ENCODE measurements around the gene OR5K2.

OR5K2 gene

DNA sequence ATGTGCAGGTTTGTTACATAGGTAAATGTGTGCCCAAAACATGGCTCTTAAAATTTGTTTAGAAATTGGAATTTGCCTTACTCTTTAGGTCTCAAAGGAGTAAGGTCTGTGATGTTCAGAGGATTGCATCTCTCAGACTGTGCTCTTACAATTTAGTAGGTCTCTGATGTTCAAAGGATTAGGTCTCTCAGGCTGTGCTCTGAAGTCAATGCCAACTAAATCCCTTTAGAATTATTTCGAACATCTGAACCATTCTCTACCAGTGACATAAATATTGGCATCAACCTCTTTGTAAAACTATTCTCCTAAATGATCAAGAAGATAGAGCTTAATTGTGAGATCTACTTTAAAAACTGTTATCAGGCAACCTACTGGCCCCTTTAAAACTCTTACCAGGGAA is 34.6 kb upstream of the OR5K2 start, which contains the start of gene OR5K1:
OR5K1 (plus strand) TSS at position 301 of the 400 bp plus-strand sequence. CDS start 6,376 bp downstream, outside the sequence.
- no peaks in the 10 kb centered on the region for H3K27me3 ChIP-seq (replicated peaks in 2 of 5; ENCODE audit: control insufficient read depth in 4 of 5, insufficient read depth in 5 of 5, low read length in 4 of 5)
- no peak within 1 kb of the TSS for H3K4me3 ChIP-seq (ENCODE audit: control insufficient read depth in 1 of 7, extremely low read depth in 1 of 7, insufficient read depth in 4 of 7, low read depth in 2 of 7, low read length in 6 of 7)
- no peaks in the 10 kb centered on the region for H3K9me3 ChIP-seq (ENCODE audit: control extremely low read depth in 1 of 5, control insufficient read depth in 4 of 5, insufficient read depth in 2 of 5, low read depth in 1 of 5, low read length in 4 of 5)
- no peak for DNase-seq
- ChIA-PET POLR2A (no interaction called here), CTCF (no interaction called here)
- no CpG with 5 or more reads among the region's 1 CpG for WGBS (ENCODE audit: insufficient coverage)
- H3K27ac ChIP-seq (ENCODE audit: insufficient read depth in 1 of 2, low read depth in 1 of 2, low read length in 2 of 2, poor library complexity in 1 of 2, severe bottlenecking in 2 of 2) = no peak within 1 kb of the TSS
- H3K36me3 ChIP-seq (ENCODE audit: control insufficient read depth in 4 of 4, insufficient read depth in 4 of 4, low read length in 3 of 4) = no peaks in the 10 kb centered on the region
- H3K4me1 ChIP-seq (ENCODE audit: control extremely low read depth in 1 of 4, control insufficient read depth in 4 of 4, insufficient read depth in 4 of 4, low read length in 3 of 4) = no peaks in the 10 kb centered on the region

DNA sequence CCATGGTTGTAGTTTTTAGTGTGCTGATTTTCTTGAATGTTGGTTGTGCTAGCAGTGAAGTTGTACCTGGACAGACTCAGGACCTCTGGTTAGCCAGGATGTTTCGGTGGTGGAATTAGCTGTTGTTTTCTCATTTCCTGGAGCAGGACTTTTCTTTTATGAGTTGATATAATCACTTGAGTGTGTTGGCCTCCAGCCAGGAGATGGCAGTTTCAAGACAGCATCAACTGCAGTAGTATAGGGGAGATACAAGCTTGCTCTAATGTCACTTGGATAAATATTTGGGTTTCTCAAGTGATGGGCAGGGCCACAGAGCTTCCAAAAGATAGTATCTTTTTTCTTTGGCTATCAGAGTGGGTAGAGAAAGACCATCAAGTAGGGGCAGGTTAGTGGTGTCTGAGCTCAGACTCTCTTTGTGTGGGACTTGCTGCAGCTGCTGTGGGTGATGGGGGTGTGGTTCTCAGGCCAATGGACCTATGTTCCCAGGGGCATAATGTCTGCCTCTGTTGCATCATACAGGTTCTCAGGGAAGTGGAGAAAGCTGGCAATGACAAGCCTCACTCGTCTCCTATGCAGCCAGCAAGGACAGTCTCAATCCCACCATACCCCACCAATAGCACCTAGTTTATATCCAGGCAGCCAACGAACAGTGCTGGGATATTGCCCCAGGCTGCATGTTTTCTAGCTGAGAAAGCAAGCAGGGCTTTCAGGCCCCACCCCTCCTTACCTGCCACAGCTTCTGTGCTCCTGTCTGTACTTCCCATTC is 14.6 kb upstream of the OR5K2 start:
- POLR2A ChIA-PET = no interaction called here
- CTCF ChIA-PET = no interaction called here
- Histone ChIP-seq H3K27me3 (replicated peaks in 2 of 5; ENCODE audit: control insufficient read depth in 4 of 5, insufficient read depth in 5 of 5, low read length in 4 of 5) (no peaks in the 10 kb centered on the region), H3K4me1 (ENCODE audit: control extremely low read depth in 1 of 4, control insufficient read depth in 4 of 4, insufficient read depth in 4 of 4, low read length in 3 of 4) (no peaks in the 10 kb centered on the region), H3K36me3 (ENCODE audit: control insufficient read depth in 4 of 4, insufficient read depth in 4 of 4, low read length in 3 of 4) (no peaks in the 10 kb centered on the region), H3K4me3 (ENCODE audit: control insufficient read depth in 1 of 7, extremely low read depth in 1 of 7, insufficient read depth in 4 of 7, low read depth in 2 of 7, low read length in 6 of 7) (no peak overlapping the region), H3K9me3 (ENCODE audit: control extremely low read depth in 1 of 5, control insufficient read depth in 4 of 5, insufficient read depth in 2 of 5, low read depth in 1 of 5, low read length in 4 of 5) (peaks cover 0 to 13% (median 5%) of the 10 kb centered on the region in 5 experiments), H3K27ac (ENCODE audit: insufficient read depth in 1 of 2, low read depth in 1 of 2, low read length in 2 of 2, poor library complexity in 1 of 2, severe bottlenecking in 2 of 2) (no peak overlapping the region)
- no peak for DNase-seq
- 79% methylated on average over 2 of the region's 3 CpGs for WGBS (ENCODE audit: insufficient coverage)

DNA sequence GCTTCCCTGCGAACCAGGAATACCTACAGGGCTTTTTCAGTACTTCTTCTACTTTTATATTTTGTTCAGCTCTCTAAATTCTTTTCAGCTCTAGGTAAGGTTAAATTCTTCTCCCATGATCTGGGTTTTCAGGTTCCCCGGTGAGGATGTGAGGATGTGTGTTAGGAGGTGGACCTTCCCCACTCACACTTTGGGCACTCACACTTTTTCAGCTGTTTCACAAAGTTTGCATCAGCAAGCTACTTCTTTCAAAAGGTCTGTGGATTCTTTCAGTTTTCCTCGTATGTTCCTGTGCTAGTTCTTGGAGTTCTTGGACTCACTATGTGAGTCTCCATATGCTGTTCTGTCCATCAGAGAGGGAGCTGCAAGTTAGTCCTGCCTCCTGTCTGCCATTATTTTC is 13.9 kb upstream of the OR5K2 start:
- Histone ChIP-seq H3K27ac (ENCODE audit: insufficient read depth in 1 of 2, low read depth in 1 of 2, low read length in 2 of 2, poor library complexity in 1 of 2, severe bottlenecking in 2 of 2) (no peak overlapping the region), H3K27me3 (replicated peaks in 2 of 5; ENCODE audit: control insufficient read depth in 4 of 5, insufficient read depth in 5 of 5, low read length in 4 of 5) (no peaks in the 10 kb centered on the region), H3K9me3 (ENCODE audit: control extremely low read depth in 1 of 5, control insufficient read depth in 4 of 5, insufficient read depth in 2 of 5, low read depth in 1 of 5, low read length in 4 of 5) (peaks cover 0 to 13% (median 3%) of the 10 kb centered on the region in 5 experiments), H3K4me3 (ENCODE audit: control insufficient read depth in 1 of 7, extremely low read depth in 1 of 7, insufficient read depth in 4 of 7, low read depth in 2 of 7, low read length in 6 of 7) (no peak overlapping the region), H3K36me3 (ENCODE audit: control insufficient read depth in 4 of 4, insufficient read depth in 4 of 4, low read length in 3 of 4) (no peaks in the 10 kb centered on the region), H3K4me1 (ENCODE audit: control extremely low read depth in 1 of 4, control insufficient read depth in 4 of 4, insufficient read depth in 4 of 4, low read length in 3 of 4) (no peaks in the 10 kb centered on the region)
- POLR2A ChIA-PET = no interaction called here
- WGBS (ENCODE audit: insufficient coverage) = 100% methylated on average over 1 of the region's 3 CpGs
- CTCF ChIA-PET = no interaction called here
- DNase-seq = no peak

- Histone ChIP-seq H3K9me3 (ENCODE audit: control extremely low read depth in 1 of 5, control insufficient read depth in 4 of 5, insufficient read depth in 2 of 5, low read depth in 1 of 5, low read length in 4 of 5) (no peaks in the 10 kb centered on the region), H3K27me3 (replicated peaks in 2 of 5; ENCODE audit: control insufficient read depth in 4 of 5, insufficient read depth in 5 of 5, low read length in 4 of 5) (no peaks in the 10 kb centered on the region), H3K4me1 (ENCODE audit: control extremely low read depth in 1 of 4, control insufficient read depth in 4 of 4, insufficient read depth in 4 of 4, low read length in 3 of 4) (no peaks in the 10 kb centered on the region), H3K4me3 (ENCODE audit: control insufficient read depth in 1 of 7, extremely low read depth in 1 of 7, insufficient read depth in 4 of 7, low read depth in 2 of 7, low read length in 6 of 7) (no peak overlapping the region), H3K27ac (ENCODE audit: insufficient read depth in 1 of 2, low read depth in 1 of 2, low read length in 2 of 2, poor library complexity in 1 of 2, severe bottlenecking in 2 of 2) (no peak overlapping the region), H3K36me3 (ENCODE audit: control insufficient read depth in 4 of 4, insufficient read depth in 4 of 4, low read length in 3 of 4) (no peaks in the 10 kb centered on the region)
- POLR2A ChIA-PET = interaction anchor here (1.1 kb wide), 1 partner anchor 11 kb away, joined by 3 read pairs; no protein-coding TSS in a partner anchor
- no CpG with 5 or more reads among the region's 4 CpGs for WGBS (ENCODE audit: insufficient coverage)
- CTCF ChIA-PET = no interaction called here
- no peak for DNase-seq
These were observed 2.5 kb downstream of the OR5K2 start for GRCh38 chr3:98500019-98500418.

GRCh38 chr3:98501270-98501669 is 3.8 kb downstream of the OR5K2 start:
- H3K27ac ChIP-seq (ENCODE audit: insufficient read depth in 1 of 2, low read depth in 1 of 2, low read length in 2 of 2, poor library complexity in 1 of 2, severe bottlenecking in 2 of 2) = no peak overlapping the region
- H3K4me3 ChIP-seq (ENCODE audit: control insufficient read depth in 1 of 7, extremely low read depth in 1 of 7, insufficient read depth in 4 of 7, low read depth in 2 of 7, low read length in 6 of 7) = no peak overlapping the region
- H3K36me3 ChIP-seq (ENCODE audit: control insufficient read depth in 4 of 4, insufficient read depth in 4 of 4, low read length in 3 of 4) = no peaks in the 10 kb centered on the region
- ChIA-PET CTCF (no interaction called here), POLR2A (interaction anchor here (1.1 kb wide), 1 partner anchor 10 kb away, joined by 3 read pairs; no protein-coding TSS in a partner anchor)
- H3K27me3 ChIP-seq (replicated peaks in 2 of 5; ENCODE audit: control insufficient read depth in 4 of 5, insufficient read depth in 5 of 5, low read length in 4 of 5) = no peaks in the 10 kb centered on the region
- DNase-seq = no peak
- no peaks in the 10 kb centered on the region for H3K9me3 ChIP-seq (ENCODE audit: control extremely low read depth in 1 of 5, control insufficient read depth in 4 of 5, insufficient read depth in 2 of 5, low read depth in 1 of 5, low read length in 4 of 5)
- H3K4me1 ChIP-seq (ENCODE audit: control extremely low read depth in 1 of 4, control insufficient read depth in 4 of 4, insufficient read depth in 4 of 4, low read length in 3 of 4) = no peaks in the 10 kb centered on the region
- no CpG with 5 or more reads among the region's 4 CpGs for WGBS (ENCODE audit: insufficient coverage)

DNA sequence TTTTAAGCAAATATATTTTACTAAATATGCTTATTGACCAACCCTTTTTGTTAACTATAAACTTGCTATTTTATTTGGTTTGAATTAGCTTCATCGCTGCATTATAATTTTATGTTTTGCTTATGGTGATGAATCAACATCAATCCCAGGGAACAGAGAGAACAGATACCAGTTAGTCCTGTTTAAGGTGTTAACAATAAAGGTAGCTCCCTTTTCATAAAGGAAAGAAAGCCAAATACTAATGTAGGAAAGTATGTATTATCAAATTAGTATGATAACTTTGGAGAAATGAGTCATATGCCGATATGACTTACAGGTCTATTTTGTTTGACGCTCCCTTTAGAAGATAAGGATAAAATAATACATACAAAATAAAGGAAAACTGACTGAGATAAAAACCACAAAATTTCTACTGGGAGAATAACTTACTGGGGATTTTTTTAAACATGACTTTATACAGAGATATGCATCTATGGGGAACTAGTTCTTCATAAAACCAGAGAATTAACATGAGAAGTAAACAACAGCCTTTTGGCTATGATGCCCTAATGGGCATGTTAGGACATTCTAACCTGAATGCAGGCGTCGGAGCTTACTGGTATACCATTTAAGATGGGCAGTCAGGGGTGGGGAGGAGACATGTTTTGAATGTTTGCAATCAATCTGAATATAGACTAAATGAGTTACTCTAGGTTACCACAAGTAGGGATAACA is 4.5 kb downstream of the OR5K2 start:
- Histone ChIP-seq H3K4me3 (ENCODE audit: control insufficient read depth in 1 of 7, extremely low read depth in 1 of 7, insufficient read depth in 4 of 7, low read depth in 2 of 7, low read length in 6 of 7) (no peak overlapping the region), H3K4me1 (ENCODE audit: control extremely low read depth in 1 of 4, control insufficient read depth in 4 of 4, insufficient read depth in 4 of 4, low read length in 3 of 4) (no peaks in the 10 kb centered on the region), H3K27ac (ENCODE audit: insufficient read depth in 1 of 2, low read depth in 1 of 2, low read length in 2 of 2, poor library complexity in 1 of 2, severe bottlenecking in 2 of 2) (no peak overlapping the region), H3K36me3 (ENCODE audit: control insufficient read depth in 4 of 4, insufficient read depth in 4 of 4, low read length in 3 of 4) (no peaks in the 10 kb centered on the region), H3K27me3 (replicated peaks in 2 of 5; ENCODE audit: control insufficient read depth in 4 of 5, insufficient read depth in 5 of 5, low read length in 4 of 5) (no peaks in the 10 kb centered on the region), H3K9me3 (ENCODE audit: control extremely low read depth in 1 of 5, control insufficient read depth in 4 of 5, insufficient read depth in 2 of 5, low read depth in 1 of 5, low read length in 4 of 5) (no peaks in the 10 kb centered on the region)
- DNase-seq = no peak
- ChIA-PET POLR2A (no interaction called here), CTCF (no interaction called here)
- WGBS (ENCODE audit: insufficient coverage) = 100% methylated on average over 2 of the region's 5 CpGs

- no peaks in the 10 kb centered on the region for H3K4me1 ChIP-seq (ENCODE audit: control extremely low read depth in 1 of 4, control insufficient read depth in 4 of 4, insufficient read depth in 4 of 4, low read length in 3 of 4)
- H3K27me3 ChIP-seq (replicated peaks in 2 of 5; ENCODE audit: control insufficient read depth in 4 of 5, insufficient read depth in 5 of 5, low read length in 4 of 5) = no peaks in the 10 kb centered on the region
- no peaks in the 10 kb centered on the region for H3K9me3 ChIP-seq (ENCODE audit: control extremely low read depth in 1 of 5, control insufficient read depth in 4 of 5, insufficient read depth in 2 of 5, low read depth in 1 of 5, low read length in 4 of 5)
- H3K27ac ChIP-seq (ENCODE audit: insufficient read depth in 1 of 2, low read depth in 1 of 2, low read length in 2 of 2, poor library complexity in 1 of 2, severe bottlenecking in 2 of 2) = no peak overlapping the region
- H3K4me3 ChIP-seq (ENCODE audit: control insufficient read depth in 1 of 7, extremely low read depth in 1 of 7, insufficient read depth in 4 of 7, low read depth in 2 of 7, low read length in 6 of 7) = no peak overlapping the region
- POLR2A ChIA-PET = no interaction called here
- WGBS (ENCODE audit: insufficient coverage) = 100% methylated on average over 4 of the region's 4 CpGs
- H3K36me3 ChIP-seq (ENCODE audit: control insufficient read depth in 4 of 4, insufficient read depth in 4 of 4, low read length in 3 of 4) = peaks cover 0 to 2% (median 0%) of the 10 kb centered on the region in 4 experiments
- CTCF ChIA-PET = no interaction called here
- DNase-seq = no peak
These were observed 7.1 kb downstream of the OR5K2 start for GRCh38 chr3:98504539-98504938.
